ENCODE results near the gene GNAL.

DNA sequence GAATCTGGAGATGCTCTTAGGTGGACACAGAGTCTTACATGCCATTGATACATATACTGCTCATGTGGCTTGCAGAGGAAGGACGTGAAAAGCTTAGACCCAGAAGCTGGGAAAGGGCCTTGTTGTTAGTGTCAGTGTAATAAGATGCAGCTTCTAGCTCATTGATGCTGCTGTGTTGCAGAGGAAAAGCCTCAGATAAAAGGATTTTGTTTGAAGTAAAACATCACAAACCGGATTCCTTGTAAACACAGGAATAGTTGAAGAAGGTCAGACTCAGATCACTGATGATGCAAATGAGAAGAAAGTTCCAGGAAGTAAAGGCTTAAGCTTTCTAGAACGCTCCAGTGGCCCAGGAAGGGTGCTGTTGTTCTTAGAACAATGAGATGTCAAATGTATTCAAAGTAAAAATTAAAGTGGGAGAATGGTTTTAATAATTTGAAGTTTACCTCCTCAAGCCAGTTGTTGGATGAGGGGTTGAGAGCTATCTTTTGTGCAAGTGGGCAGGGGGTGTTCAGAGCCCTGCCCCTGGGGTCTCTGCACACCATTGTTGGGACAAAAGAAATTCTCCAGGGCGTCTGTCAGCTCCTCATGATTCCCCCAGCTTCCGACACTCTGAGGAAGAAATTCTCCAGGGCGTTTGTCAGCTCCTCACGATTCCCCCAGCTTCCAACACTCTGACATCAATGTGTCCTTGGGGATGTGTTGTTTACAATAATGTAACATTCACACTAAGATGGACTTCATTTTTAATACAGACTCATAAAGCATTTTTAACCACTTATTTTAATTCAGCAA is 100.8 kb downstream of the GNAL start:
- TF ChIP-seq, protein P1, sequence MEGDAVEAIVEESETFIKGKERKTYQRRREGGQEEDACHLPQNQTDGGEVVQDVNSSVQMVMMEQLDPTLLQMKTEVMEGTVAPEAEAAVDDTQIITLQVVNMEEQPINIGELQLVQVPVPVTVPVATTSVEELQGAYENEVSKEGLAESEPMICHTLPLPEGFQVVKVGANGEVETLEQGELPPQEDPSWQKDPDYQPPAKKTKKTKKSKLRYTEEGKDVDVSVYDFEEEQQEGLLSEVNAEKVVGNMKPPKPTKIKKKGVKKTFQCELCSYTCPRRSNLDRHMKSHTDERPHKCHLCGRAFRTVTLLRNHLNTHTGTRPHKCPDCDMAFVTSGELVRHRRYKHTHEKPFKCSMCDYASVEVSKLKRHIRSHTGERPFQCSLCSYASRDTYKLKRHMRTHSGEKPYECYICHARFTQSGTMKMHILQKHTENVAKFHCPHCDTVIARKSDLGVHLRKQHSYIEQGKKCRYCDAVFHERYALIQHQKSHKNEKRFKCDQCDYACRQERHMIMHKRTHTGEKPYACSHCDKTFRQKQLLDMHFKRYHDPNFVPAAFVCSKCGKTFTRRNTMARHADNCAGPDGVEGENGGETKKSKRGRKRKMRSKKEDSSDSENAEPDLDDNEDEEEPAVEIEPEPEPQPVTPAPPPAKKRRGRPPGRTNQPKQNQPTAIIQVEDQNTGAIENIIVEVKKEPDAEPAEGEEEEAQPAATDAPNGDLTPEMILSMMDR (conservative IDR thresholded peaks at IDR 0.05; ENCODE audit: low read depth, low read length): no peak
- TF ChIP-seq EZH2phosphoT487 (IDR thresholded peaks at IDR 0.05; ENCODE audit: borderline replicate concordance, low read length) (no peak), EZH2 (IDR thresholded peaks at IDR 0.05; ENCODE audit: low read length, unreplicated experiment) (no peak)
